HepG2 (cell line): ENCODE results near the gene FCHSD1. TPM values are rescaled to one million over a fixed set of nuclear protein-coding genes. Genes with fewer than 3 reads are reported as not detected.
A peak's percentile ranks its signal among the peaks of the same experiment; 100 is the strongest.

Source experiments
- CC2D1A ChIP-seq: sonication (generic); formaldehyde crosslinking; IDR thresholded peaks from 2 replicates; pipeline ENCODE4 v1.8.1; 2023; ENCODE audit warnings: mild to moderate bottlenecking, missing genetic modification reagents
- FIP1L1 ChIP-seq: fragments of 200-400 bp; formaldehyde crosslinking; IDR thresholded peaks from 2 replicates; pipeline ENCODE4 v1.6.1; 2018; ENCODE audit warnings: low read depth, mild to moderate bottlenecking, low read length, moderate library complexity, borderline replicate concordance; ENCODE audit not compliant: insufficient read depth
- GRHL1 ChIP-seq: sonication (generic); formaldehyde crosslinking; conservative IDR thresholded peaks from 2 replicates; pipeline ENCODE4 v1.8.0; 2022; ENCODE audit warnings: missing genetic modification reagents
- KLF11 ChIP-seq: IDR thresholded peaks from 2 replicates; pipeline ENCODE4 v1.6.1; 2016; ENCODE audit warnings: missing compliant biosample characterization
- NFIC ChIP-seq: IDR thresholded peaks from 2 replicates; pipeline ENCODE4 v1.6.1; 2012; ENCODE audit warnings: mild to moderate bottlenecking, low read length, inconsistent platforms
- NFKBIZ ChIP-seq: IDR thresholded peaks from 2 replicates; pipeline ENCODE4 v1.6.1; 2018; ENCODE audit warnings: missing genetic modification reagents, missing compliant biosample characterization
- PHF5A ChIP-seq: IDR thresholded peaks from one replicate; pipeline ENCODE4 v1.6.1; 2018; ENCODE audit warnings: low read depth, missing genetic modification reagents; ENCODE audit not compliant: unreplicated experiment
- PPARG ChIP-seq: conservative IDR thresholded peaks from 2 replicates; pipeline ENCODE4 v1.6.1; 2016; ENCODE audit warnings: missing biosample characterization, missing genetic modification reagents
- RBFOX2 ChIP-seq: fragments of 200-400 bp; formaldehyde crosslinking; IDR thresholded peaks from 2 replicates; pipeline ENCODE4 v1.6.1; 2017; ENCODE audit warnings: low read depth, mild to moderate bottlenecking, low read length
- SIN3A ChIP-seq: IDR thresholded peaks from 2 replicates; pipeline ENCODE4 v1.6.1; 2011; ENCODE audit warnings: low read depth, mild to moderate bottlenecking, control low read depth, low read length, borderline replicate concordance
- TCF7 ChIP-seq: sonication (generic); IDR thresholded peaks from 2 replicates; pipeline ENCODE4 v1.6.1; 2016; ENCODE audit warnings: antibody characterized with exemption, low read depth
- ZMAT3 ChIP-seq: sonication (generic); formaldehyde crosslinking; conservative IDR thresholded peaks from 2 replicates; pipeline ENCODE4 v1.7.0; 2021; ENCODE audit warnings: missing genetic modification reagents
- ZNF10 ChIP-seq: sonication (generic); formaldehyde crosslinking; IDR thresholded peaks from 2 replicates; pipeline ENCODE4 v1.4.0; 2020; ENCODE audit warnings: mild to moderate bottlenecking, low read depth, missing genetic modification reagents, borderline replicate concordance
- ZNF280B ChIP-seq: sonication (generic); formaldehyde crosslinking; IDR thresholded peaks from 2 replicates; pipeline ENCODE4 v1.5.0; 2020; ENCODE audit warnings: missing genetic modification reagents, mild to moderate bottlenecking, borderline replicate concordance
- ZNF432 ChIP-seq: sonication (generic); formaldehyde crosslinking; IDR thresholded peaks from 2 replicates; pipeline ENCODE4 v1.5.0; 2020; ENCODE audit warnings: missing genetic modification reagents, mild to moderate bottlenecking, borderline replicate concordance
- ZNF558 ChIP-seq: sonication (generic); formaldehyde crosslinking; IDR thresholded peaks from 2 replicates; pipeline ENCODE4 v1.9.0; 2022; ENCODE audit warnings: mild to moderate bottlenecking, missing genetic modification reagents, borderline replicate concordance
- ZNF597 ChIP-seq: sonication (generic); formaldehyde crosslinking; IDR thresholded peaks from 2 replicates; pipeline ENCODE4 v1.5.0; 2020; ENCODE audit warnings: missing genetic modification reagents
- ZNF747 ChIP-seq: sonication (generic); formaldehyde crosslinking; IDR thresholded peaks from 2 replicates; pipeline ENCODE4 v1.8.1; 2023; ENCODE audit warnings: missing genetic modification reagents, mild to moderate bottlenecking, borderline replicate concordance
- ZNF780A ChIP-seq: sonication (generic); formaldehyde crosslinking; IDR thresholded peaks from 2 replicates; pipeline ENCODE4 v1.8.0; 2022; ENCODE audit warnings: mild to moderate bottlenecking, missing genetic modification reagents, moderate library complexity
- ZNF83 ChIP-seq: sonication (generic); formaldehyde crosslinking; IDR thresholded peaks from 2 replicates; pipeline ENCODE4 v1.4.0; 2020; ENCODE audit warnings: missing genetic modification reagents, mild to moderate bottlenecking, borderline replicate concordance
- ZNF841 ChIP-seq: sonication (generic); formaldehyde crosslinking; IDR thresholded peaks from 2 replicates; pipeline ENCODE4 v1.8.1; 2023; ENCODE audit warnings: missing genetic modification reagents, borderline replicate concordance
- polyA plus RNA-seq, 8 experiments: library from polyadenylated mRNA; depleted of rRNA in 3 of 8; stranded (reverse) in 7 of 8; unstranded in 1 of 8; fragments of >200 nt; fragmentation: Illumina TruSeq in 4 of 8; extraction: Trizol in 4 of 8; gene quantifications; 2 replicates each; pipeline versions ENCODE4 v1.2.1 to v1.2.3, GENCODE V29; 2011 to 2016; ENCODE audit warnings: low read depth in 4 of 8, missing spikeins in 1 of 8, mixed read lengths in 1 of 8; ENCODE audit not compliant: insufficient read depth in 1 of 8
- total RNA-seq, 5 experiments: library from RNA; depleted of rRNA; stranded (reverse); fragments of >200 nt; fragmentation: Illumina TruSeq; extraction: Trizol; gene quantifications; 2 replicates each; pipeline ENCODE4 v1.2.3, GENCODE V29; 2016; ENCODE audit warnings: low read depth in 1 of 5
- TF ChIP-seq, protein P1 (sequence below), 2 experiments: sonication (generic) in 1 of 2; formaldehyde crosslinking in 1 of 2; IDR thresholded peaks; 2 replicates each; pipeline versions ENCODE4 v1.5.1 to v1.6.1; 2011 to 2020; ENCODE audit warnings: borderline replicate concordance in 1 of 2, low read depth in 1 of 2, low read length in 1 of 2, mild to moderate bottlenecking in 1 of 2, missing genetic modification reagents in 1 of 2, moderate library complexity in 1 of 2
- TF ChIP-seq, protein P2 (sequence below): sonication (generic); formaldehyde crosslinking; IDR thresholded peaks from 2 replicates; pipeline ENCODE4 v1.5.0; 2020; ENCODE audit warnings: missing genetic modification reagents, mild to moderate bottlenecking, borderline replicate concordance
- TF ChIP-seq, protein P3 (sequence below): sonication (generic); formaldehyde crosslinking; IDR thresholded peaks from 2 replicates; pipeline ENCODE4 v1.4.0; 2020; ENCODE audit warnings: mild to moderate bottlenecking, missing genetic modification reagents

FCHSD1 gene
- total and polyA plus RNA-seq, 2 of the 13 experiments (the other 11 are each of a cell fraction or from before 2014, with no cell fraction given): 5.5 to 15.4 TPM

GRCh38 chr5:141590127-141590526 is 61.1 kb downstream of the FCHSD1 start (continued):
- TF ChIP-seq ZNF558 (CRISPR knock-in tag): no peak
- no peak for TF ChIP-seq ZNF747 (CRISPR knock-in tag)
- TF ChIP-seq, protein P1, sequence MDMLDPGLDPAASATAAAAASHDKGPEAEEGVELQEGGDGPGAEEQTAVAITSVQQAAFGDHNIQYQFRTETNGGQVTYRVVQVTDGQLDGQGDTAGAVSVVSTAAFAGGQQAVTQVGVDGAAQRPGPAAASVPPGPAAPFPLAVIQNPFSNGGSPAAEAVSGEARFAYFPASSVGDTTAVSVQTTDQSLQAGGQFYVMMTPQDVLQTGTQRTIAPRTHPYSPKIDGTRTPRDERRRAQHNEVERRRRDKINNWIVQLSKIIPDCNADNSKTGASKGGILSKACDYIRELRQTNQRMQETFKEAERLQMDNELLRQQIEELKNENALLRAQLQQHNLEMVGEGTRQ (IDR thresholded peaks at IDR 0.05; ENCODE audit: low read depth, low read length): no peak
- TF ChIP-seq, protein P1 (CRISPR knock-in tag; IDR thresholded peaks at IDR 0.05; ENCODE audit: borderline replicate concordance): no peak
- TF ChIP-seq, protein P2, sequence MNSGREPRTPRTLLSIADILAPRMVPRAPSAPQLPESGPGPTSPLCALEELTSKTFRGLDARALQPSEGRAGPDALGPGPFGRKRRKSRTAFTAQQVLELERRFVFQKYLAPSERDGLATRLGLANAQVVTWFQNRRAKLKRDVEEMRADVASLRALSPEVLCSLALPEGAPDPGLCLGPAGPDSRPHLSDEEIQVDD (CRISPR knock-in tag): no peak
- 0 out of 2 replicates have a peak, but pooled peaks have one; percentile 61 for TF ChIP-seq NFIC
- TF ChIP-seq PPARG (CRISPR knock-in tag): peak; percentile 76
- no peak for TF ChIP-seq SIN3A
- no peak for TF ChIP-seq KLF11 (CRISPR knock-in tag)
- TF ChIP-seq CC2D1A (CRISPR knock-in tag): no peak
- TF ChIP-seq FIP1L1: no peak
- no peak for TF ChIP-seq ZNF280B (CRISPR knock-in tag)
- no peak for TF ChIP-seq ZNF432 (CRISPR knock-in tag)
- TF ChIP-seq GRHL1 (CRISPR knock-in tag): no peak
- TF ChIP-seq ZNF83: no peak
- TF ChIP-seq TCF7: no peak
- no peak for TF ChIP-seq ZNF597
- no peak for TF ChIP-seq ZNF780A
- no peak for TF ChIP-seq ZMAT3 (CRISPR knock-in tag)
- no peak for TF ChIP-seq ZNF841
- TF ChIP-seq ZNF10 (CRISPR knock-in tag): no peak
- no peak for TF ChIP-seq RBFOX2
- TF ChIP-seq, protein P3, sequence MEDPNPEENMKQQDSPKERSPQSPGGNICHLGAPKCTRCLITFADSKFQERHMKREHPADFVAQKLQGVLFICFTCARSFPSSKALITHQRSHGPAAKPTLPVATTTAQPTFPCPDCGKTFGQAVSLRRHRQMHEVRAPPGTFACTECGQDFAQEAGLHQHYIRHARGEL (CRISPR knock-in tag): no peak
- TF ChIP-seq NFKBIZ (CRISPR knock-in tag): no peak
- TF ChIP-seq PHF5A (CRISPR knock-in tag): no peak
